ENCODE data around the gene LPP.

GRCh38 chr3:188279502-188280335 is 125.8 kb downstream of the LPP start:
- TF ChIP-seq FOSL1 (IDR thresholded peaks at IDR 0.05; ENCODE audit: low read depth) (no peak), ZBTB33 (IDR thresholded peaks at IDR 0.05; ENCODE audit: extremely low read depth, insufficient replicate concordance, low read length) (no peak), CTCF (IDR thresholded peaks at IDR 0.05 in 2 of 3, conservative IDR thresholded peaks at IDR 0.05 in 1 of 3; ENCODE audit: borderline replicate concordance in 1 of 3, insufficient read depth in 1 of 3, low read depth in 2 of 3, low read length in 2 of 3) (peak in 2 of 3 experiments; percentile 14 to 27; a peak in 1 of 6 replicates), REST (IDR thresholded peaks at IDR 0.05; ENCODE audit: low read depth) (no peak), POLR2A (IDR thresholded peaks at IDR 0.05; ENCODE audit: borderline replicate concordance, extremely low read depth, insufficient read depth, insufficient read length) (no peak)
